ENCODE results near the gene TMEM119.

DNA sequence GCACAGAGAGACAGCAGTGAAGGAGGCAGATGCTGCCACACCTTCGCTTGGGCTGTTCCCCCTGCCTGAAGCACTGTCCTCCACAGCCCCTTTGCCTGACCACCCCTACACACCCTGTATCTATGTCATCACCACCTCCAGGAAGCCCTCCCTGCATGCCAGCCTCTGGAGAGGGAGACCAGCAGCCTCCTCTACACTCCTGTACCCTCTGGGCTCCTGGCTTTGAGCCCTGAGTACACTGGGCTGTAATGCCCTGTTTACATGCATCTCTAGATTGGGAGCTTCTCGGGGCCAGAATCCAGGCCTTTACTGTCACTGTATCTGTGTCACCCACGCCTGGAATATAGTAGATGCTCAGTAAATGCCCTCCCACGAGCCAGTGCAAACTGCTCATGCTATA, 5.9 kb upstream of the TMEM119 start:
- TF ChIP-seq, protein P1, sequence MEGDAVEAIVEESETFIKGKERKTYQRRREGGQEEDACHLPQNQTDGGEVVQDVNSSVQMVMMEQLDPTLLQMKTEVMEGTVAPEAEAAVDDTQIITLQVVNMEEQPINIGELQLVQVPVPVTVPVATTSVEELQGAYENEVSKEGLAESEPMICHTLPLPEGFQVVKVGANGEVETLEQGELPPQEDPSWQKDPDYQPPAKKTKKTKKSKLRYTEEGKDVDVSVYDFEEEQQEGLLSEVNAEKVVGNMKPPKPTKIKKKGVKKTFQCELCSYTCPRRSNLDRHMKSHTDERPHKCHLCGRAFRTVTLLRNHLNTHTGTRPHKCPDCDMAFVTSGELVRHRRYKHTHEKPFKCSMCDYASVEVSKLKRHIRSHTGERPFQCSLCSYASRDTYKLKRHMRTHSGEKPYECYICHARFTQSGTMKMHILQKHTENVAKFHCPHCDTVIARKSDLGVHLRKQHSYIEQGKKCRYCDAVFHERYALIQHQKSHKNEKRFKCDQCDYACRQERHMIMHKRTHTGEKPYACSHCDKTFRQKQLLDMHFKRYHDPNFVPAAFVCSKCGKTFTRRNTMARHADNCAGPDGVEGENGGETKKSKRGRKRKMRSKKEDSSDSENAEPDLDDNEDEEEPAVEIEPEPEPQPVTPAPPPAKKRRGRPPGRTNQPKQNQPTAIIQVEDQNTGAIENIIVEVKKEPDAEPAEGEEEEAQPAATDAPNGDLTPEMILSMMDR (IDR thresholded peaks at IDR 0.05) = no peak
- TF ChIP-seq POLR2A (IDR thresholded peaks at IDR 0.05) = no peak

Measured in adrenal gland (tissue), 5 donors.